Measurements from ENCODE around the gene XRN1.

DNA sequence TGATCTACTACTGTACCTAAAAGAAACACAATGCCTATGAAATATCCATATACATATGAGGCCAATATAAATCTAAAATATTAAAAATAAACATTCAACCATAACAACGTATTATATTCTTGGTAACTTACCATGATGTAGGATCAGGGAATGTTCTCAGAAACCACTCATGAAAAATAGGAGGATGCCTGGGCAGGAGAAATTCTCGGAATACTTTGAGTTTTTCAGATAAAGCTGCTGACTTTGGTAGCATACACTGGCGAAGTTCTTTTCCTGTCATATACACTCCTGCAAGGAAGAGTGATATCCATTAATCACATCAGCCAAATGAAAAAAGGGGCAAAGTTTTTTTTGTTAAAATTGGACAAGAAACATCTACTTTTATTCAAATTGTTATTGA lies 11.3 kb upstream of the XRN1 start:
- TF ChIP-seq, protein P1, sequence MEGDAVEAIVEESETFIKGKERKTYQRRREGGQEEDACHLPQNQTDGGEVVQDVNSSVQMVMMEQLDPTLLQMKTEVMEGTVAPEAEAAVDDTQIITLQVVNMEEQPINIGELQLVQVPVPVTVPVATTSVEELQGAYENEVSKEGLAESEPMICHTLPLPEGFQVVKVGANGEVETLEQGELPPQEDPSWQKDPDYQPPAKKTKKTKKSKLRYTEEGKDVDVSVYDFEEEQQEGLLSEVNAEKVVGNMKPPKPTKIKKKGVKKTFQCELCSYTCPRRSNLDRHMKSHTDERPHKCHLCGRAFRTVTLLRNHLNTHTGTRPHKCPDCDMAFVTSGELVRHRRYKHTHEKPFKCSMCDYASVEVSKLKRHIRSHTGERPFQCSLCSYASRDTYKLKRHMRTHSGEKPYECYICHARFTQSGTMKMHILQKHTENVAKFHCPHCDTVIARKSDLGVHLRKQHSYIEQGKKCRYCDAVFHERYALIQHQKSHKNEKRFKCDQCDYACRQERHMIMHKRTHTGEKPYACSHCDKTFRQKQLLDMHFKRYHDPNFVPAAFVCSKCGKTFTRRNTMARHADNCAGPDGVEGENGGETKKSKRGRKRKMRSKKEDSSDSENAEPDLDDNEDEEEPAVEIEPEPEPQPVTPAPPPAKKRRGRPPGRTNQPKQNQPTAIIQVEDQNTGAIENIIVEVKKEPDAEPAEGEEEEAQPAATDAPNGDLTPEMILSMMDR (IDR thresholded peaks at IDR 0.05): no peak
- TF ChIP-seq POLR2A (IDR thresholded peaks at IDR 0.05): no peak
